ENCODE results near the gene SGPL1. TPM values are rescaled to one million over a fixed set of nuclear protein-coding genes. Genes with fewer than 3 reads are reported as not detected.

Gene SGPL1
- total and polyA plus RNA-seq, 12 donors = 3.7 to 20.3 (median 12.6) TPM

- intact Hi-C loops (cut with DNase I) = loop anchor here in 7 of 10 donors (5.0 to 10.0 kb wide), 7 partner anchors 134 to 359 kb away; partner anchors contain the start of gene UNC5B (in 1 of the 7)
- no peak for TF ChIP-seq CTCF (IDR thresholded peaks at IDR 0.05)
- 80 to 82% methylated on average over 8 of the region's 8 CpGs for WGBS, 2 donors
- ATAC-seq (no peak), DNase-seq (no peak)
- Histone ChIP-seq H3K27me3 (peaks cover 0 to 12% (median 0%) of the 10 kb centered on the region in 7 donors), H3K4me1 (peaks cover 0 to 13% (median 4%) of the 10 kb centered on the region in 9 donors), H3K27ac (no peak overlapping the region), H3K9me3 (no peaks in the 10 kb centered on the region), H3K36me3 (no peaks in the 10 kb centered on the region), H3K4me3 (no peak overlapping the region)
Observed at GRCh38 chr10:70928140-70928539, 112.4 kb downstream of the SGPL1 start.

- ATAC-seq = no peak
- H3K9me3 ChIP-seq = no peaks in the 10 kb centered on the region
- no peak for TF ChIP-seq CTCF (IDR thresholded peaks at IDR 0.05)
- no peak overlapping the region for H3K27ac ChIP-seq
- peaks cover 0 to 12% (median 0%) of the 10 kb centered on the region in 7 donors for H3K27me3 ChIP-seq
- H3K36me3 ChIP-seq = no peaks in the 10 kb centered on the region
- H3K4me1 ChIP-seq = peaks cover 0 to 12% (median 4%) of the 10 kb centered on the region in 9 donors
- no peak overlapping the region for H3K4me3 ChIP-seq
- intact Hi-C loops (cut with DNase I) = loop anchor here in 1 of 10 donors (10.0 kb wide), 1 partner anchor 124 kb away; no protein-coding TSS in a partner anchor
- WGBS, 2 donors = 74 to 81% methylated on average over 17 of the region's 17 CpGs
- no peak for DNase-seq
Observed at GRCh38 chr10:70930263-70931000, 114.7 kb downstream of the SGPL1 start.

Other genes with a start within 250 kb of the SGPL1 start
- gene PRF1, start 213.2 kb upstream of the SGPL1 start, total RNA-seq = 10 to 100 TPM in 1 of 10 donors, 1 to 10 TPM in 5, under 1 TPM in 4; 0.33 to 13.8 (median 1.2) TPM
- 1 to 10 TPM in 1 of 2 donors, under 1 TPM in 1; 0.61 to 1.5 TPM for gene PRF1, start 213.2 kb upstream of the SGPL1 start, polyA plus RNA-seq
- 1 to 10 TPM in 3 of 10 donors, under 1 TPM in 7; 0.08 to 1.4 (median 0.59) TPM for gene ADAMTS14, start 143.4 kb upstream of the SGPL1 start, total RNA-seq
- gene ADAMTS14, start 143.4 kb upstream of the SGPL1 start, polyA plus RNA-seq = under 1 TPM; 0.13 to 0.66 TPM
- gene TBATA, start 30.6 kb upstream of the SGPL1 start, total RNA-seq = not detected
- gene TBATA, start 30.6 kb upstream of the SGPL1 start, polyA plus RNA-seq = not detected
- gene PCBD1, start 72.6 kb downstream of the SGPL1 start, total RNA-seq = 100 to 1,000 TPM; 122 to 179 (median 144) TPM
- gene PCBD1, start 72.6 kb downstream of the SGPL1 start, polyA plus RNA-seq = 100 to 1,000 TPM; 116 to 118 TPM

All from heart right ventricle (tissue), 16 donors.